MM.1S (cell line): ENCODE data around the gene SLC43A1.

Source experiments
- DNase-seq: peaks from one replicate; pipeline ENCODE4 v3.0.0-alpha.2; 2015
- H2AFZ ChIP-seq: fragments of 300-600 bp; sonication (generic); 2 replicates; pipeline ENCODE4 v1.6.0; 2016; ENCODE audit warnings: antibody characterized with exemption, low read length
- H3F3A ChIP-seq: fragments of 300-600 bp; sonication (generic); 2 replicates; pipeline ENCODE4 v1.6.1; 2016; ENCODE audit warnings: mild to moderate bottlenecking, antibody characterized with exemption, low read length, moderate library complexity, mixed read lengths; ENCODE audit not compliant: insufficient read depth
- H3K27ac ChIP-seq: fragments of 300-600 bp; sonication (generic); 2 replicates; pipeline ENCODE4 v1.5.1; 2016; ENCODE audit warnings: mild to moderate bottlenecking, low read length
- H3K27me3 ChIP-seq: fragments of 300-600 bp; sonication (generic); replicated peaks from 2 replicates; pipeline ENCODE4 v1.6.0; 2016; ENCODE audit warnings: low read length; ENCODE audit not compliant: insufficient read depth
- H3K36me3 ChIP-seq: fragments of 300-600 bp; sonication (generic); replicated peaks from 2 replicates; pipeline ENCODE4 v1.6.1; 2016; ENCODE audit warnings: mild to moderate bottlenecking, low read length, mixed read lengths; ENCODE audit not compliant: insufficient read depth
- H3K4me1 ChIP-seq: fragments of 300-600 bp; sonication (generic); 2 replicates; pipeline ENCODE4 v1.6.1; 2016; ENCODE audit warnings: low read length, mixed read lengths
- H3K4me2 ChIP-seq: fragments of 300-600 bp; sonication (generic); 2 replicates; pipeline ENCODE4 v1.6.0; 2016; ENCODE audit warnings: low read depth, low read length
- H3K4me3 ChIP-seq: fragments of 300-600 bp; sonication (generic); 2 replicates; pipeline ENCODE4 v1.5.1; 2016; ENCODE audit warnings: low read length, mixed read lengths
- H3K79me2 ChIP-seq: fragments of 300-600 bp; sonication (generic); 2 replicates; pipeline ENCODE4 v1.6.1; 2016; ENCODE audit warnings: mixed run types, low read length, mixed read lengths
- H3K9ac ChIP-seq: fragments of 300-600 bp; sonication (generic); 2 replicates; pipeline ENCODE4 v1.6.1; 2016; ENCODE audit warnings: low read length, mixed read lengths
- H3K9me2 ChIP-seq: fragments of 300-600 bp; sonication (generic); replicated peaks from 2 replicates; pipeline ENCODE4 v1.6.1; 2016; ENCODE audit warnings: mild to moderate bottlenecking, low read length, mixed read lengths; ENCODE audit not compliant: insufficient read depth
- H3K9me3 ChIP-seq: fragments of 300-600 bp; sonication (generic); replicated peaks from 2 replicates; pipeline ENCODE4 v1.6.1; 2016; ENCODE audit warnings: mild to moderate bottlenecking, low read length, mixed read lengths; ENCODE audit not compliant: insufficient read depth
- H4K20me1 ChIP-seq: fragments of 300-600 bp; sonication (generic); 2 replicates; pipeline ENCODE4 v1.6.1; 2016; ENCODE audit warnings: mild to moderate bottlenecking, low read length, moderate library complexity, mixed read lengths; ENCODE audit not compliant: insufficient read depth
- CTCF ChIP-seq: fragments of 300-600 bp; sonication (generic); IDR thresholded peaks from 2 replicates; pipeline ENCODE4 v1.5.1; 2016; ENCODE audit warnings: antibody characterized with exemption, low read length, mixed read lengths
- EZH2 ChIP-seq: fragments of 300-600 bp; sonication (generic); optimal IDR thresholded peaks from 2 replicates; pipeline ENCODE3; 2017; ENCODE audit warnings: low read depth, mild to moderate bottlenecking, antibody characterized with exemption, low read length, mixed read lengths
- EZH2phosphoT487 ChIP-seq: fragments of 300-600 bp; sonication (generic); IDR thresholded peaks from 2 replicates; pipeline ENCODE4 v1.6.1; 2018; ENCODE audit warnings: antibody characterized with exemption, low read length

The SLC43A1 gene

GRCh38 chr11:57444362-57445121 lies 71.0 kb downstream of the SLC43A1 start:
- Histone ChIP-seq H3K4me1 (no peaks in the 10 kb centered on the region), H3K27ac (no peak overlapping the region), H3K27me3 (no peaks in the 10 kb centered on the region), H3K9ac (no peak overlapping the region), H3K79me2 (no peaks in the 10 kb centered on the region), H3F3A (no peaks in the 10 kb centered on the region), H3K9me3 (no peaks in the 10 kb centered on the region), H4K20me1 (no peaks in the 10 kb centered on the region), H3K9me2 (no peaks in the 10 kb centered on the region), H3K36me3 (no peaks in the 10 kb centered on the region), H3K4me2 (no peak overlapping the region), H2AFZ (no peak overlapping the region), H3K4me3 (no peak overlapping the region)
- TF ChIP-seq EZH2 (no peak), CTCF (no peak), EZH2phosphoT487 (no peak)
- no peak for DNase-seq

GRCh38 chr11:57440744-57441414 lies 74.6 kb downstream of the SLC43A1 start:
- Histone ChIP-seq H3K27ac (no peak overlapping the region), H3K4me2 (no peak overlapping the region), H3K79me2 (no peaks in the 10 kb centered on the region), H3K4me3 (no peak overlapping the region), H3K27me3 (no peaks in the 10 kb centered on the region), H3K9me3 (no peaks in the 10 kb centered on the region), H2AFZ (no peak overlapping the region), H3F3A (no peaks in the 10 kb centered on the region), H3K36me3 (no peaks in the 10 kb centered on the region), H3K9me2 (no peaks in the 10 kb centered on the region), H3K9ac (no peak overlapping the region), H3K4me1 (no peaks in the 10 kb centered on the region), H4K20me1 (no peaks in the 10 kb centered on the region)
- no peak for DNase-seq
- TF ChIP-seq EZH2phosphoT487 (no peak), CTCF (no peak), EZH2 (no peak)

- H3K36me3 ChIP-seq, result no peaks in the 10 kb centered on the region
- no peaks in the 10 kb centered on the region for H3K9me2 ChIP-seq
- no peaks in the 10 kb centered on the region for H3K9me3 ChIP-seq
- H3K27ac ChIP-seq, result no peak overlapping the region
- no peaks in the 10 kb centered on the region for H3F3A ChIP-seq
- no peaks in the 10 kb centered on the region for H3K4me1 ChIP-seq
- H3K79me2 ChIP-seq, result no peaks in the 10 kb centered on the region
- no peak overlapping the region for H2AFZ ChIP-seq
- no peak overlapping the region for H3K4me2 ChIP-seq
- H3K4me3 ChIP-seq, result no peak overlapping the region
- H3K9ac ChIP-seq, result no peak overlapping the region
- no peaks in the 10 kb centered on the region for H3K27me3 ChIP-seq
- TF ChIP-seq EZH2, result no peak
- TF ChIP-seq CTCF, result no peak
- no peak for TF ChIP-seq EZH2phosphoT487
- H4K20me1 ChIP-seq, result no peaks in the 10 kb centered on the region
- no peak for DNase-seq
Measured at GRCh38 chr11:57439786-57440185, 75.7 kb downstream of the SLC43A1 start.
